K562 (cell line): ENCODE measurements around the gene CDK5R1. TPM values are rescaled to one million over a fixed set of nuclear protein-coding genes. Genes with fewer than 3 reads are reported as not detected.

Experiments
- ATAC-seq: fragments of 200-7000 bp; cut with Tn5 transposase; 3 replicates; pipeline ENCODE4 v1.9.1; 2020; ENCODE audit warnings: moderate library complexity
- BruUV-seq: library from RNA; stranded (reverse); fragments of 400-500 nt; replicated peaks from 2 replicates; lab custom pipeline; 2021; lab: Mats Ljungman, UMichigan
- CTCF ChIA-PET: fragments of 300-600 bp; formaldehyde crosslinking; extraction: SDS; loops from one replicate; lab custom pipeline; 2021; ENCODE audit warnings: low intra/inter-chr PET ratio; lab: Yijun Ruan, JAX
- POLR2A ChIA-PET: fragments of 300-600, 350-650 bp; sonication (Branson Sonifier 250); formaldehyde crosslinking; extraction: SDS; loops from one replicate; lab custom pipeline; 2021; ENCODE audit warnings: antibody characterized with exemption, inconsistent platforms; lab: Yijun Ruan, JAX
- DNase-seq, 4 experiments: peaks; one replicate each; pipeline versions ENCODE4 v3.0.0 to v3.0.0-alpha.2; 2011 to 2018; ENCODE audit warnings: low spot score in 3 of 4, mixed read lengths in 3 of 4; ENCODE audit errors: extremely low read depth in 1 of 4
- FAIRE-seq: peaks from 2 replicates; lab custom pipeline; 2011; peaks lifted over from hg19 to GRCh38; lab: Jason Lieb, UNC
- H2AFZ ChIP-seq: 2 replicates; pipeline ENCODE4 v1.6.0; 2011; ENCODE audit warnings: low read depth, low read length, control low read depth, inconsistent platforms
- H3K27ac ChIP-seq: fragments of 200-600 bp; 3 replicates; pipeline ENCODE4 v1.8.0; 2011; ENCODE audit warnings: low read depth, mild to moderate bottlenecking, control low read depth, inconsistent platforms, low read length, moderate library complexity, mixed read lengths; ENCODE audit errors: extremely low read depth
- H3K27me3 ChIP-seq, 2 experiments: fragments of 300-600 bp in 1 of 2; 2 replicates in 1 of 2; 3 replicates in 1 of 2; pipeline versions ENCODE4 v1.6.0 to v1.8.0; 2011; ENCODE audit warnings: inconsistent platforms in 2 of 2, low read length in 2 of 2, mild to moderate bottlenecking in 1 of 2, mixed read lengths in 1 of 2, moderate library complexity in 1 of 2; ENCODE audit not compliant: control insufficient read depth in 2 of 2, insufficient read depth in 2 of 2
- H3K36me3 ChIP-seq: fragments of 300-600 bp; 3 replicates; pipeline ENCODE4 v1.8.0; 2011; ENCODE audit warnings: mild to moderate bottlenecking, low read length, inconsistent platforms; ENCODE audit not compliant: control insufficient read depth, insufficient read depth
- H3K4me1 ChIP-seq, 2 experiments: fragments of 200-600 bp in 1 of 2; replicated peaks in 1 of 2; 2 replicates in 1 of 2; 3 replicates in 1 of 2; pipeline versions ENCODE4 v1.5.1 to v1.8.0; 2011; ENCODE audit warnings: inconsistent platforms in 2 of 2, low read length in 2 of 2, mild to moderate bottlenecking in 1 of 2, mixed read lengths in 1 of 2, moderate library complexity in 1 of 2; ENCODE audit not compliant: control insufficient read depth in 2 of 2, insufficient read depth in 2 of 2
- H3K4me2 ChIP-seq: 2 replicates; pipeline ENCODE4 v1.6.1; 2011; ENCODE audit warnings: low read length, control low read depth, inconsistent platforms, mixed read lengths; ENCODE audit not compliant: insufficient read depth
- H3K4me3 ChIP-seq: fragments of 200-600 bp; sonication (generic), shearing (Covaris generic); 2 replicates; pipeline ENCODE4 v1.5.1; 2016; ENCODE audit warnings: control low read depth, inconsistent platforms
- H3K79me2 ChIP-seq: fragments of 200-600 bp; 3 replicates; pipeline ENCODE4 v1.8.0; 2011; ENCODE audit warnings: low read length, inconsistent platforms; ENCODE audit not compliant: control insufficient read depth, insufficient read depth
- H3K9ac ChIP-seq, 2 experiments: 2 replicates each; pipeline versions ENCODE4 v1.6.0 to v1.6.1; 2011; ENCODE audit warnings: low read depth in 2 of 2, low read length in 2 of 2, control low read depth in 1 of 2, inconsistent platforms in 1 of 2, mild to moderate bottlenecking in 1 of 2, mixed read lengths in 1 of 2; ENCODE audit not compliant: insufficient read depth in 1 of 2
- H3K9me1 ChIP-seq: one replicate; pipeline ENCODE4 v1.6.0; 2011; ENCODE audit warnings: inconsistent platforms, mild to moderate bottlenecking, low read length, moderate library complexity; ENCODE audit not compliant: control insufficient read depth, insufficient read depth
- H3K9me3 ChIP-seq: replicated peaks from 2 replicates; pipeline ENCODE4 v1.5.1; 2011; ENCODE audit warnings: low read depth, low read length, inconsistent platforms; ENCODE audit not compliant: control insufficient read depth, insufficient read depth
- H4K20me1 ChIP-seq: replicated peaks from 2 replicates; pipeline ENCODE4 v1.6.1; 2011; ENCODE audit warnings: low read length, inconsistent platforms, mixed read lengths; ENCODE audit not compliant: control insufficient read depth, insufficient read depth
- HDAC8 ChIP-seq: fragments of 450-650 bp; IDR thresholded peaks from 2 replicates; pipeline ENCODE4 v1.6.1; 2016; ENCODE audit warnings: mild to moderate bottlenecking, missing genetic modification characterization, moderate library complexity, missing compliant biosample characterization
- HNRNPH1 ChIP-seq: fragments of 200-400 bp; formaldehyde crosslinking; optimal IDR thresholded peaks from 2 replicates; pipeline ENCODE3; 2017; ENCODE audit warnings: low read depth, mild to moderate bottlenecking, low read length, moderate library complexity
- MXI1 ChIP-seq: IDR thresholded peaks from 2 replicates; pipeline ENCODE4 v1.6.1; 2011; ENCODE audit warnings: low read depth, mild to moderate bottlenecking, improper control_type of control experiment, low read length
- NONO ChIP-seq, 2 experiments: fragments of 200-400 bp in 1 of 2; fragments of 450-650 bp in 1 of 2; formaldehyde crosslinking in 1 of 2; IDR thresholded peaks; 2 replicates each; pipeline ENCODE4 v1.6.1; 2017; ENCODE audit warnings: low read depth in 2 of 2, mild to moderate bottlenecking in 2 of 2, moderate library complexity in 2 of 2, low read length in 1 of 2
- SETDB1 ChIP-seq: IDR thresholded peaks from one replicate; pipeline ENCODE4 v1.6.1; 2012; ENCODE audit warnings: low read length, control low read depth, inconsistent platforms
- SLC30A9 ChIP-seq: fragments of 250-450 bp; sonication (Bioruptor Pico); IDR thresholded peaks from 2 replicates; pipeline ENCODE4 v1.8.0; 2022; ENCODE audit warnings: mild to moderate bottlenecking, moderate library complexity
- SMAD3 ChIP-seq: fragments of 450-650 bp; formaldehyde crosslinking; conservative IDR thresholded peaks from 2 replicates; pipeline ENCODE4 v1.4.0; 2020; ENCODE audit warnings: mild to moderate bottlenecking
- THRAP3 ChIP-seq: fragments of 450-650 bp; IDR thresholded peaks from 2 replicates; pipeline ENCODE4 v1.6.1; 2016; ENCODE audit warnings: mild to moderate bottlenecking, inconsistent platforms, borderline replicate concordance
- ZFP1 ChIP-seq: fragments of 450-650 bp; formaldehyde crosslinking; IDR thresholded peaks from 2 replicates; pipeline ENCODE4 v1.4.0; 2020; ENCODE audit warnings: mild to moderate bottlenecking, mixed read lengths
- ZNF133 ChIP-seq: fragments of 250-450 bp; sonication (Bioruptor Pico); IDR thresholded peaks from 2 replicates; pipeline ENCODE4 v1.4.0; 2020; ENCODE audit warnings: mild to moderate bottlenecking
- WGBS: fragments of 100-300 bp; shearing (Covaris generic); methylation state at CpG from one replicate; pipeline ENCODE4 v1.1.6; 2016; ENCODE audit warnings: low coverage, mixed read lengths; ENCODE audit not compliant: insufficient coverage; ENCODE audit errors: missing lambda C conversion rate; 5-methylcytosine and 5-hydroxymethylcytosine counted together
- in situ Hi-C: fragments of 300-500 bp; cut with MboI; formaldehyde crosslinking; loops from 4 replicates; pipeline ENCODE4 v1.15.0; 2018; ENCODE audit warnings: inconsistent platforms, mixed read lengths
- intact Hi-C: fragments of 100-400 bp; cut with micrococcal nuclease; formaldehyde crosslinking; loops from 2 replicates; pipeline ENCODE4 v1.14.2; 2022
- polyA plus RNA-seq, 8 experiments: library from polyadenylated mRNA; depleted of rRNA in 4 of 8; stranded (reverse) in 5 of 8; unstranded in 3 of 8; fragments of >200 nt; fragmentation: Nextera tagmentation in 2 of 8; fragmentation: Illumina TruSeq in 1 of 8; extraction: Ambion mirVana in 2 of 8; extraction: Trizol in 1 of 8; gene quantifications; 2 replicates each; pipeline versions ENCODE4 v1.2.1 to v1.2.3, GENCODE V29; 2011 to 2014; ENCODE audit warnings: inconsistent platforms in 1 of 8, missing spikeins in 1 of 8
- total RNA-seq, 7 experiments: library from RNA; depleted of rRNA in 6 of 7; stranded (reverse); fragments of >200 nt in 6 of 7; fragmentation: Illumina TruSeq in 2 of 7; extraction: Trizol in 2 of 7; gene quantifications; 2 replicates each; pipeline versions ENCODE4 v1.2.1 to v1.2.3, GENCODE V29; 2011 to 2021; ENCODE audit warnings: low replicate concordance in 1 of 7
- TF ChIP-seq, protein P1 (sequence below): sonication (generic); formaldehyde crosslinking; IDR thresholded peaks from 2 replicates; pipeline ENCODE4 v1.4.0; 2020; ENCODE audit warnings: mild to moderate bottlenecking, missing genetic modification reagents
- TF ChIP-seq, protein P2 (sequence below): sonication (generic); formaldehyde crosslinking; IDR thresholded peaks from 2 replicates; pipeline ENCODE4 v1.8.0; 2022; ENCODE audit warnings: missing genetic modification reagents, mild to moderate bottlenecking, borderline replicate concordance

The CDK5R1 gene
- total and polyA plus RNA-seq, 9 of the 15 experiments (the other 6 are each of a cell fraction or from before 2014, with no cell fraction given) = 0.10 to 4.8 (median 2.3) TPM

DNA sequence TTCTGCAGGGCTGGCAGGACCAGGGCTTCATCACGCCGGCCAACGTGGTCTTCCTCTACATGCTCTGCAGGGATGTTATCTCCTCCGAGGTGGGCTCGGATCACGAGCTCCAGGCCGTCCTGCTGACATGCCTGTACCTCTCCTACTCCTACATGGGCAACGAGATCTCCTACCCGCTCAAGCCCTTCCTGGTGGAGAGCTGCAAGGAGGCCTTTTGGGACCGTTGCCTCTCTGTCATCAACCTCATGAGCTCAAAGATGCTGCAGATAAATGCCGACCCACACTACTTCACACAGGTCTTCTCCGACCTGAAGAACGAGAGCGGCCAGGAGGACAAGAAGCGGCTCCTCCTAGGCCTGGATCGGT lies 1.4 kb downstream of the CDK5R1 start:
- Histone ChIP-seq H2AFZ (no peak overlapping the region), H3K36me3 (peaks cover 38% of the 10 kb centered on the region; the same call in 2 of the 3 replicates), H3K27ac (no peak overlapping the region), H3K4me1 (peaks cover 16 to 57% of the 10 kb centered on the region in 2 experiments; a peak in 4 of 5 replicates), H3K4me3 (no peak overlapping the region; the same call in 1 of the 2 replicates), H3K9ac (peak overlapping the region in 1 of 2 experiments; percentile 94; a peak in 1 of 4 replicates)
- DNase-seq (no peak), ATAC-seq (no peak)
- ChIA-PET CTCF (no interaction called here), POLR2A (interaction anchor here (0.7 to 1.7 kb wide), 2 partner anchors 10 to 585 kb away, joined by 3 to 7 read pairs; no protein-coding TSS in a partner anchor)
- WGBS = 90% methylated on average over 14 of the region's 16 CpGs
- intact Hi-C loops = loop anchor here (10.0 kb wide), 1 partner anchor 167 kb away; no protein-coding TSS in a partner anchor
- TF ChIP-seq NONO (IDR thresholded peaks at IDR 0.05; ENCODE audit: low read depth in 2 of 2, low read length in 1 of 2) = no peak
- TF ChIP-seq, protein P1, sequence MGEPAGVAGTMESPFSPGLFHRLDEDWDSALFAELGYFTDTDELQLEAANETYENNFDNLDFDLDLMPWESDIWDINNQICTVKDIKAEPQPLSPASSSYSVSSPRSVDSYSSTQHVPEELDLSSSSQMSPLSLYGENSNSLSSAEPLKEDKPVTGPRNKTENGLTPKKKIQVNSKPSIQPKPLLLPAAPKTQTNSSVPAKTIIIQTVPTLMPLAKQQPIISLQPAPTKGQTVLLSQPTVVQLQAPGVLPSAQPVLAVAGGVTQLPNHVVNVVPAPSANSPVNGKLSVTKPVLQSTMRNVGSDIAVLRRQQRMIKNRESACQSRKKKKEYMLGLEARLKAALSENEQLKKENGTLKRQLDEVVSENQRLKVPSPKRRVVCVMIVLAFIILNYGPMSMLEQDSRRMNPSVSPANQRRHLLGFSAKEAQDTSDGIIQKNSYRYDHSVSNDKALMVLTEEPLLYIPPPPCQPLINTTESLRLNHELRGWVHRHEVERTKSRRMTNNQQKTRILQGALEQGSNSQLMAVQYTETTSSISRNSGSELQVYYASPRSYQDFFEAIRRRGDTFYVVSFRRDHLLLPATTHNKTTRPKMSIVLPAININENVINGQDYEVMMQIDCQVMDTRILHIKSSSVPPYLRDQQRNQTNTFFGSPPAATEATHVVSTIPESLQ (CRISPR knock-in tag) = no peak
- no peak for TF ChIP-seq SETDB1
- no peak for TF ChIP-seq ZFP1 (CRISPR knock-in tag)
- no peak for TF ChIP-seq MXI1
- TF ChIP-seq HNRNPH1 = no peak
- TF ChIP-seq ZNF133 (CRISPR knock-in tag) = no peak
- no peak for TF ChIP-seq THRAP3
- TF ChIP-seq, protein P2, sequence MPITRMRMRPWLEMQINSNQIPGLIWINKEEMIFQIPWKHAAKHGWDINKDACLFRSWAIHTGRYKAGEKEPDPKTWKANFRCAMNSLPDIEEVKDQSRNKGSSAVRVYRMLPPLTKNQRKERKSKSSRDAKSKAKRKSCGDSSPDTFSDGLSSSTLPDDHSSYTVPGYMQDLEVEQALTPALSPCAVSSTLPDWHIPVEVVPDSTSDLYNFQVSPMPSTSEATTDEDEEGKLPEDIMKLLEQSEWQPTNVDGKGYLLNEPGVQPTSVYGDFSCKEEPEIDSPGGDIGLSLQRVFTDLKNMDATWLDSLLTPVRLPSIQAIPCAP (CRISPR knock-in tag) = no peak
- TF ChIP-seq HDAC8 (tag) = no peak
- no peak for TF ChIP-seq SMAD3 (CRISPR knock-in tag)
- TF ChIP-seq SLC30A9 (CRISPR knock-in tag) = no peak
- TF ChIP-seq, all 486 proteins: peak for 0
- H3K9me3 ChIP-seq = no peaks in the 10 kb centered on the region
- in situ Hi-C loops = no loop called here
- no TSS peak for BruUV-seq
- H3K27me3 ChIP-seq = no peaks in the 10 kb centered on the region
- no peaks in the 10 kb centered on the region for H3K9me1 ChIP-seq
- peaks cover 17% of the 10 kb centered on the region; the same call in 2 of the 3 replicates for H3K79me2 ChIP-seq
- no peak for FAIRE-seq
- H3K4me2 ChIP-seq = peak overlapping the region; percentile 22; the same call in 1 of the 2 replicates
- peaks cover 10% of the 10 kb centered on the region; the same call in 1 of the 2 replicates for H4K20me1 ChIP-seq
